GM12801 (cell line): Measurements from ENCODE around the gene PPOX.

ENCODE experiments used
- TF ChIP-seq, protein P1 (sequence below): IDR thresholded peaks from one replicate; pipeline ENCODE4 v1.5.1; 2011; ENCODE audit warnings: control low read depth; ENCODE audit not compliant: insufficient read length; ENCODE audit errors: extremely low read depth

PPOX gene

GRCh38 chr1:161200992-161201835 is 35.0 kb downstream of the PPOX start:
- TF ChIP-seq, protein P1, sequence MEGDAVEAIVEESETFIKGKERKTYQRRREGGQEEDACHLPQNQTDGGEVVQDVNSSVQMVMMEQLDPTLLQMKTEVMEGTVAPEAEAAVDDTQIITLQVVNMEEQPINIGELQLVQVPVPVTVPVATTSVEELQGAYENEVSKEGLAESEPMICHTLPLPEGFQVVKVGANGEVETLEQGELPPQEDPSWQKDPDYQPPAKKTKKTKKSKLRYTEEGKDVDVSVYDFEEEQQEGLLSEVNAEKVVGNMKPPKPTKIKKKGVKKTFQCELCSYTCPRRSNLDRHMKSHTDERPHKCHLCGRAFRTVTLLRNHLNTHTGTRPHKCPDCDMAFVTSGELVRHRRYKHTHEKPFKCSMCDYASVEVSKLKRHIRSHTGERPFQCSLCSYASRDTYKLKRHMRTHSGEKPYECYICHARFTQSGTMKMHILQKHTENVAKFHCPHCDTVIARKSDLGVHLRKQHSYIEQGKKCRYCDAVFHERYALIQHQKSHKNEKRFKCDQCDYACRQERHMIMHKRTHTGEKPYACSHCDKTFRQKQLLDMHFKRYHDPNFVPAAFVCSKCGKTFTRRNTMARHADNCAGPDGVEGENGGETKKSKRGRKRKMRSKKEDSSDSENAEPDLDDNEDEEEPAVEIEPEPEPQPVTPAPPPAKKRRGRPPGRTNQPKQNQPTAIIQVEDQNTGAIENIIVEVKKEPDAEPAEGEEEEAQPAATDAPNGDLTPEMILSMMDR = no peak

DNA sequence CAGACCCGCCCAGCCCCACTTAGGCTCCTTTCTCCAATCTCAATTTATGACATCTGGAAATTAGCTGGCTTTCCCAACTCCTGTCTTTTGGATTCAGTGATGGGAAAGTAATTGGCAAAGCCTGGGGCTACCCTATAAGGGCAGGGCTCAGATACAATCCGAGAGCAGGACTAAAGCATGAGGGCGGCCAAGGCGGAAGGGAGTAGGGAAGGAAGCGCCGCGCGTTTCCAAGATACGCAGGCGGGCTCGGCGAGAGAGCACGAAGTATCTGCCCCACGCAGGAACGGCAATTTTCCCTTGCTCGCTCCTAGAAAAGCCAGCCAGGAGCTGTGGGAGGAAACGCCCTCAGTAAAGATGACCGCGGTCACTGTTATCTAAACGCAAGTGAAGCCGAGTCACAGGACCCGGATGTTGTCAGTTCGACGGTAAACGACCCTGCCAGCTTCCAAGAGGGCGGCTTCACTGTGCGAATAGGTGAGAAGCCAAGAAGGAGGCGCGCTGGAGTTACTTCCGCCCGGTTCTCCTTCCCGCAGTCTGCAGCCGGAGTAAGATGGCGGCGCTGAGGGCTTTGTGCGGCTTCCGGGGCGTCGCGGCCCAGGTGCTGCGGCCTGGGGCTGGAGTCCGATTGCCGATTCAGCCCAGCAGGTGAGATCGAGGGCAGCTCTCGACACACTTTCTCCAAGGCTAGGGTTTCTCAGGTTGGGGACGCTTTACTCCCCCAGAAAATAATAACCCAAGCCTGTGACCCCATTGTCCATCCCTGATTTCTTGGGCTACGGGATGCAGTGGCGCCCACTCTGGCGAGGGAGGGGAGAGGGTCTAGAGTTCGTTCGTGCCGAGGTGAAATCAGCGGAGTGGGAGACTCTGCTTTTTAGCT is 35.8 kb downstream of the PPOX start, which contains the start of gene NDUFS2:
TSS of gene NDUFS2 (plus strand) at position 532 of the 877 bp plus-strand sequence. CDS start at position 551, 19 bp downstream.
- TF ChIP-seq, protein P1 = no peak

- TF ChIP-seq, protein P1 = no peak
Observed at GRCh38 chr1:161206411-161207140, 40.4 kb downstream of the PPOX start.

DNA sequence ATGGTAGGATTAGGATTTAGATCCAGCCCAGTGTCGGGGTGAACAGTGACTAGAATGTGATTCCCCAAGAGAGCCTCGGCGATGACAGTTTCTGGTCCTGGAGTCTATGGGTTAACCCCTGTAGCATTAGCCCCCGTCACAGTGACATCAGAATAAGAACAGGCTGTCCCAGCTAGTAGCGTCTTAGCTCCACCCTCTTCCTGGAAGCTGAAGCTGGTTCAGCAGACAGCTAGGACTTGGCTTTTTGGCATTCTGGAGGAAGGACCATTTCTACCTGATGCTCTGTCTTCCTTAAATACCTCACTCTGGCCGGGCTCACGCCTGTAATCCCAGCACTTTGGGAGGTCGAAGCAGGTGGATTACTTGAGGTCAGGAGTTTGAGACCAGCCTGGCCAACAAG is 40.9 kb downstream of the PPOX start:
- TF ChIP-seq, protein P1 = no peak

DNA sequence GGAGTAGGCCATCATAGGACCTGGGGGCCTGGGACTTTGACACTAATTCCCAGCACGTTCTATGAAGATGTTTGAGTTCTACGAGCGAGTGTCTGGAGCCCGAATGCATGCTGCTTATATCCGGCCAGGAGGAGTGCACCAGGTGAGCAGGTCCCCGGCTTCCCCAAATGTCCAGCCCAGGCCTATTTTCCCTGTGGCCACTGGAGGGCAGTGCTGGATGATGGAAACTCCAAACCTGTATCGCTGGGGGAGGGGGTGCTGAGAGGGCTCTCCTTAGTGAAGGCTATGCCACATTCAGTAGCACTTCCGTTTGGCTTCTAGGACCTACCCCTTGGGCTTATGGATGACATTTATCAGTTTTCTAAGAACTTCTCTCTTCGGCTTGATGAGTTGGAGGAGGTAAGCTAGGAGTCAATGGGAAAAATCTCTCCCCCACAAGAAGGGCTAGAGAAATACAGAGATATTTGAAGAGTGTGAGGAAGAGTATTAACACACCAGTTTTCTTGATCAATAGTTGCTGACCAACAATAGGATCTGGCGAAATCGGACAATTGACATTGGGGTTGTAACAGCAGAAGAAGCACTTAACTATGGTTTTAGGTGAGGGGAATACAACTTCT is 43.7 kb downstream of the PPOX start:
- TF ChIP-seq, protein P1 = no peak

- TF ChIP-seq, protein P1 = no peak
Observed at GRCh38 chr1:161214369-161214768, 48.1 kb downstream of the PPOX start.
